Panc1 (cell line): ENCODE measurements around the gene COL28A1. TPM values are rescaled to one million over a fixed set of nuclear protein-coding genes. Genes with fewer than 3 reads are reported as not detected.
A peak's percentile ranks its signal among the peaks of the same experiment; 100 is the strongest.

Experiments used
- ATAC-seq: fragments of 200-7000 bp; cut with Tn5 transposase; 2 replicates; pipeline ENCODE4 v1.9.1; 2020; ENCODE audit warnings: mild to moderate bottlenecking, moderate library complexity
- BruUV-seq: library from RNA; stranded (reverse); fragments of 400-500 nt; replicated peaks from 2 replicates; lab custom pipeline; 2021; lab: Mats Ljungman, UMichigan
- CTCF ChIA-PET: fragments of 300-600 bp; sonication (Branson Sonifier 250); formaldehyde crosslinking; loops from one replicate; lab custom pipeline; 2022; ENCODE audit warnings: antibody characterized with exemption; lab: Charles Lee
- POLR2A ChIA-PET: fragments of 300-600 bp; sonication (Branson Sonifier 250); formaldehyde crosslinking; loops from one replicate; lab custom pipeline; 2022; ENCODE audit warnings: antibody characterized with exemption; lab: Charles Lee
- DNase-seq: peaks from one replicate; pipeline ENCODE4 v3.0.0-alpha.2; 2010; ENCODE audit warnings: low read depth, low spot score
- H3K27ac ChIP-seq: 2 replicates; pipeline ENCODE4 v1.5.1; 2011; ENCODE audit warnings: mild to moderate bottlenecking, low read length, inconsistent platforms
- H3K27me3 ChIP-seq: fragments of 200-500 bp; sonication (Bioruptor generic); 2 replicates; pipeline ENCODE4 v1.6.0; 2014; ENCODE audit warnings: low read length, inconsistent platforms; ENCODE audit not compliant: control insufficient read depth, insufficient read depth
- H3K36me3 ChIP-seq: fragments of 200-500 bp; sonication (Bioruptor generic); 2 replicates; pipeline ENCODE4 v1.5.1; 2014; ENCODE audit warnings: inconsistent platforms, mild to moderate bottlenecking, low read length, moderate library complexity; ENCODE audit not compliant: control insufficient read depth, insufficient read depth
- H3K4me1 ChIP-seq: 2 replicates; pipeline ENCODE4 v1.5.1; 2011; ENCODE audit warnings: inconsistent platforms, mild to moderate bottlenecking, low read length, moderate library complexity; ENCODE audit not compliant: control insufficient read depth, insufficient read depth
- H3K4me3 ChIP-seq, 2 experiments: 2 replicates each; pipeline ENCODE4 v1.5.1; 2011 to 2012; ENCODE audit warnings: low read depth in 2 of 2, low read length in 2 of 2, mild to moderate bottlenecking in 2 of 2, inconsistent platforms in 1 of 2, moderate library complexity in 1 of 2
- H3K9me3 ChIP-seq: fragments of 200-500 bp; sonication (Bioruptor generic); 2 replicates; pipeline ENCODE4 v1.5.1; 2014; ENCODE audit warnings: low read depth, mild to moderate bottlenecking, inconsistent platforms, low read length, moderate library complexity; ENCODE audit not compliant: control insufficient read depth, insufficient read depth
- CTCF ChIP-seq: fragments of 450-650 bp; IDR thresholded peaks from 2 replicates; pipeline ENCODE4 v1.5.1; 2017; ENCODE audit warnings: mild to moderate bottlenecking
- POLR2AphosphoS5 ChIP-seq: IDR thresholded peaks from 2 replicates; pipeline ENCODE4 v1.6.1; 2012; ENCODE audit warnings: mild to moderate bottlenecking, low read depth, low read length, moderate library complexity
- REST ChIP-seq, 2 experiments: IDR thresholded peaks; 2 replicates each; pipeline ENCODE4 v1.6.1; 2011 to 2012; ENCODE audit warnings: low read depth in 2 of 2, control low read depth in 1 of 2, low read length in 1 of 2, mild to moderate bottlenecking in 1 of 2, moderate library complexity in 1 of 2; ENCODE audit not compliant: insufficient read depth in 1 of 2
- SIN3A ChIP-seq: IDR thresholded peaks from 2 replicates; pipeline ENCODE4 v1.6.1; 2012; ENCODE audit warnings: low read depth, mild to moderate bottlenecking, low read length, moderate library complexity, borderline replicate concordance; ENCODE audit not compliant: insufficient read depth
- TCF7L2 ChIP-seq: IDR thresholded peaks from 2 replicates; pipeline ENCODE4 v1.6.1; 2011; ENCODE audit warnings: mild to moderate bottlenecking, low read depth, low read length, inconsistent platforms
- in situ Hi-C: cut with HindIII; loops from 2 replicates; pipeline ENCODE4 v1.10.0; 2016; ENCODE audit warnings: low sequenced_read_pairs, low pct_unique_long_range_greater_than_20kb
- intact Hi-C: fragments of 100-400 bp; cut with micrococcal nuclease; formaldehyde crosslinking; loops from one replicate; pipeline ENCODE4 v1.10.0; 2022; ENCODE audit not compliant: unreplicated experiment
- total RNA-seq: library from RNA; stranded (reverse); gene quantifications from one replicate; pipeline ENCODE4 v1.2.1, GENCODE V29; 2021; ENCODE audit not compliant: unreplicated experiment

Gene COL28A1
- total RNA-seq, 1 experiment from 2014 or later, result not detected

GRCh38 chr7:7568553-7568952 is 32.9 kb upstream of the COL28A1 start:
- in situ Hi-C loops (no loop called here), intact Hi-C loops (no loop called here)
- no peaks in the 10 kb centered on the region for H3K9me3 ChIP-seq
- peak overlapping the region; percentile 67 to 69; a peak in 3 of 4 replicates for H3K4me3 ChIP-seq
- no peak for DNase-seq
- ChIA-PET CTCF (no interaction called here), POLR2A (no interaction called here)
- peaks cover 4% of the 10 kb centered on the region; the same call in 1 of the 2 replicates for H3K36me3 ChIP-seq
- no peak for TF ChIP-seq SIN3A
- no peak for TF ChIP-seq REST (IDR thresholded peaks at IDR 0.05; ENCODE audit: insufficient read depth in 1 of 2, low read depth in 2 of 2, low read length in 1 of 2)
- no peak for TF ChIP-seq CTCF
- no peak for TF ChIP-seq POLR2AphosphoS5
- no peak for TF ChIP-seq TCF7L2
- H3K4me1 ChIP-seq, result peaks cover 20% of the 10 kb centered on the region
- no TSS peak for BruUV-seq
- no peak for ATAC-seq
- peak overlapping the region; percentile 93 for H3K27ac ChIP-seq
- H3K27me3 ChIP-seq, result no peaks in the 10 kb centered on the region

- Histone ChIP-seq H3K4me1 (peaks cover 20% of the 10 kb centered on the region), H3K36me3 (peaks cover 3% of the 10 kb centered on the region; the same call in 1 of the 2 replicates), H3K27ac (peak overlapping the region; percentile 93), H3K27me3 (no peaks in the 10 kb centered on the region), H3K4me3 (peak overlapping the region; percentile 67 to 69), H3K9me3 (no peaks in the 10 kb centered on the region)
- TSS peak; percentile 74 for BruUV-seq
- in situ Hi-C loops, result no loop called here
- intact Hi-C loops, result no loop called here
- ATAC-seq (no peak), DNase-seq (no peak)
- CTCF ChIA-PET, result interaction anchor here (0.5 kb wide), 1 partner anchor 248 kb away, joined by 3 read pairs; no protein-coding TSS in a partner anchor
- POLR2A ChIA-PET, result no interaction called here
- no peak for TF ChIP-seq REST (IDR thresholded peaks at IDR 0.05; ENCODE audit: insufficient read depth in 1 of 2, low read depth in 2 of 2, low read length in 1 of 2)
- no peak for TF ChIP-seq CTCF
- no peak for TF ChIP-seq POLR2AphosphoS5
- TF ChIP-seq SIN3A, result no peak
- TF ChIP-seq TCF7L2, result no peak
Observed at GRCh38 chr7:7567898-7568531, 32.3 kb upstream of the COL28A1 start.
